SK-N-MC (cell line): ENCODE measurements around the gene RTN4RL2.

ENCODE experiments used
- DNase-seq: peaks from one replicate; pipeline ENCODE4 v3.0.0-alpha.2; 2011; ENCODE audit warnings: low read depth, low spot score
- H3K27ac ChIP-seq: fragments of 200-600 bp; sonication (generic); 2 replicates; pipeline ENCODE4 v1.5.1; 2016; ENCODE audit warnings: mixed run types
- H3K36me3 ChIP-seq: fragments of 200-600 bp; sonication (generic); 2 replicates; pipeline ENCODE4 v1.6.1; 2017; ENCODE audit warnings: antibody characterized with exemption, low read length, mixed read lengths; ENCODE audit not compliant: insufficient read depth
- H3K4me3 ChIP-seq: fragments of 200-600 bp; sonication (generic); 2 replicates; pipeline ENCODE4 v1.5.1; 2016
- H3K9ac ChIP-seq: fragments of 200-600 bp; sonication (generic); 2 replicates; pipeline ENCODE4 v1.8.0; 2017; ENCODE audit warnings: mixed run types, mixed read lengths; ENCODE audit not compliant: insufficient read length
- H3K9me3 ChIP-seq: fragments of 200-600 bp; sonication (generic); 2 replicates; pipeline ENCODE4 v1.6.1; 2017; ENCODE audit warnings: low read depth, mild to moderate bottlenecking, antibody characterized with exemption, low read length, moderate library complexity, mixed read lengths
- EZH2 ChIP-seq: fragments of 200-600 bp; sonication (generic); IDR thresholded peaks from one replicate; pipeline ENCODE4 v1.6.1; 2017; ENCODE audit warnings: antibody characterized with exemption
- FOXP2 ChIP-seq: optimal IDR thresholded peaks from 2 replicates; pipeline ENCODE3; 2011; ENCODE audit warnings: mild to moderate bottlenecking, moderate library complexity; ENCODE audit not compliant: insufficient read depth; ENCODE audit errors: extremely low read length, control extremely low read depth
- POLR2AphosphoS5 ChIP-seq: IDR thresholded peaks from 2 replicates; pipeline ENCODE4 v1.6.1; 2012; ENCODE audit warnings: mild to moderate bottlenecking, low read depth, low read length, borderline replicate concordance

Gene RTN4RL2

GRCh38 chr11:57421805-57422204 is 38.5 kb upstream of the RTN4RL2 start:
- TF ChIP-seq FOXP2 (no peak), POLR2AphosphoS5 (no peak), EZH2 (no peak)
- DNase-seq, result no peak
- Histone ChIP-seq H3K36me3 (no peaks in the 10 kb centered on the region), H3K9ac (no peak overlapping the region), H3K4me3 (no peak overlapping the region), H3K27ac (no peak overlapping the region), H3K9me3 (no peaks in the 10 kb centered on the region)

DNA sequence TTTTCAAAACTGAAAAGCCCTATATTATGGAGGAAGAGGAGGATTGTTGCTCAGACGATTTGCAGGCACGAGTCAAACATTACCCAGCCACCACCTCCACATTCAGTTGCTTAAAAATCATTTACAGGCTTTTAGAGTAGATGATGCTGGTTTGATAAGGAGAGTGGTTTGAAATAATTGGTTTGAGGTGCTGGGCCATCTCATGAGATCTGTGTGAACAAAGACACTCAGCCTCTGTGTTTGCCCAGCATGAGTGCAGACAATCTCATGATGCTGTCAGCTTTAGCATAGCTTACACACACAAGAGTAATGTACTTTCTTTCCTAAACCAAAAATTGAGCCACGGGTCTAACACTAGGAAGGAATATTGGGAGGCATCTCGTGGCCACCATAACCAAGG is 37.7 kb upstream of the RTN4RL2 start:
- Histone ChIP-seq H3K9ac (no peak overlapping the region), H3K36me3 (no peaks in the 10 kb centered on the region), H3K4me3 (no peak overlapping the region), H3K27ac (no peak overlapping the region), H3K9me3 (no peaks in the 10 kb centered on the region)
- TF ChIP-seq FOXP2, result no peak
- no peak for TF ChIP-seq POLR2AphosphoS5
- no peak for TF ChIP-seq EZH2
- no peak for DNase-seq

DNA sequence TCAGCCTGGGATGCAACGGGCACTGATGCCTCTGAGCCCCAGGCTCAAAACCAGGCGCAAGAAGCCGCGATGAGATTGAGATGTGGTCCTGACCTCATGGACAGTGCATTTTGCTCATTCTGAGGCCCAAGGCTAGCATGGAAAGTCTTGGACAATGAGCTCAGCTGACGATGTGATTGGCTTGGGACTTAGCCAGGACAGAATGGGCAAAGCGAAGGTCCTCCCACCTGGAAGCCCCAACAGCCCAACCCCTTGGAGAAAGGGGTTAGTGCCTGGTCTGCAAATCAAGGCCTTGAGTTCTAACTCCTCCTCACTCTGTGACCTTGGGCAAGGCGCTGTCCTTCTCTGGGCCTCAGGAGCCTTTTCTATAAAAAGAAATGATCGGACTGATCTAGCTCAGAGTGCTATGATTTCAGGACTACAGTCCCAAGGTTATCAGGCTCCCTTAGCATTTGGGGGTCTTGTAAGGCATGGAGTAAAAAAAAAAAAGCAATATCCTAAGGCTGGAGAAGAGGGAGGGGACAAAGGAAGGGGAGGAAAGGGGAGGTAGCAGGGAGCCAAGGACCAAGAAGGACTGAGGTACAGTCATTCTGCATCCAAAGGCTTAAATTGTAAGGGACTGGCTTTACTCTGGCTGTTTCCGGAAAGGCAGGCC is 36.1 kb upstream of the RTN4RL2 start:
- Histone ChIP-seq H3K4me3 (0 out of 2 replicates have a peak overlapping the region, but pooled peaks have one; percentile 31), H3K27ac (no peak overlapping the region), H3K9me3 (no peaks in the 10 kb centered on the region), H3K36me3 (no peaks in the 10 kb centered on the region), H3K9ac (no peak overlapping the region)
- DNase-seq, result no peak
- TF ChIP-seq POLR2AphosphoS5, result no peak
- no peak for TF ChIP-seq EZH2
- TF ChIP-seq FOXP2, result no peak

DNA sequence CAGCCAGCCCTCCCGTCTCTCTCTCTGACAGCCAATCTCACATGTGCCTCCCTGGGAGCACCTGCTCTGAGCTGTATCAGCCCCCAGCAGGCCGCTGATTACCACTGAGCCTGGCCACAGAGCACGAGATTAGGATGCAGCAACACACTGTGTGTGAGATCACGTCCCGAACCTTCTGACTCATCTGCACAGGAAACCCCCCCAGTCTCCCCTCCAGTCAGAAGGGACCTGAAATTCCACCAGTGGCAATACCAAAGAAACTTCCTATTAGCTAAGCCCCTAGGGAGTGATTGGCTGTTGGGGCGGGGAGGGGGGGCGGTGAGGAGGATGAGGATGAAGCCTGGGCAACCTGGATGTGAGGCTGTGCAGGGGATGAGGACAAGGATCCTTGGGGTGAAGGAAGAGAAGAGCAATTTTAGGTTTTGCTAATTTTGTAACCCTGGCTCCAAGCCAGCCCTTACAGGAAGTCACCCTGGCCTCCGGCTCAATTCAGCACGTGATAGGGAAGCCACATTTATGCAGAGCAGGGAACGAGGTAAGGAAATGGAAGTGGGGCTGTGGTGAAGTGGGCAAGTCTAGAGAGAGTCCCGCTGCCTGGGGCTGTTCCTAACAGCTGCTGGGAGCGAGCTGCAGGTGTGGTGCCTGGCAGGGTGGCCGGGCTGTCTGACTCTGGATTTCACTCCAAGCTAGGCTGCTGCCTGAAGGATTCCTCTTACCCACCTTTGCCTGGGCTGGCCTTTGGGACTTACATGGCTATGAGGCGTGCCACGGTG is 35.4 kb upstream of the RTN4RL2 start:
- Histone ChIP-seq H3K4me3 (peak overlapping the region; percentile 31; the same call in 1 of the 2 replicates), H3K27ac (no peak overlapping the region), H3K9ac (no peak overlapping the region), H3K36me3 (no peaks in the 10 kb centered on the region), H3K9me3 (no peaks in the 10 kb centered on the region)
- DNase-seq, result peak; percentile 89
- TF ChIP-seq EZH2, result no peak
- TF ChIP-seq POLR2AphosphoS5, result peak; percentile 55; the same call in 1 of the 2 replicates
- peak; percentile 17 for TF ChIP-seq FOXP2

GRCh38 chr11:57425565-57426438 is 34.5 kb upstream of the RTN4RL2 start:
- DNase-seq, result no peak
- no peak overlapping the region for H3K9ac ChIP-seq
- peak overlapping the region; percentile 31; the same call in 1 of the 2 replicates for H3K4me3 ChIP-seq
- H3K27ac ChIP-seq, result no peak overlapping the region
- H3K9me3 ChIP-seq, result no peaks in the 10 kb centered on the region
- no peak for TF ChIP-seq FOXP2
- TF ChIP-seq POLR2AphosphoS5, result no peak
- no peak for TF ChIP-seq EZH2
- no peaks in the 10 kb centered on the region for H3K36me3 ChIP-seq

DNA sequence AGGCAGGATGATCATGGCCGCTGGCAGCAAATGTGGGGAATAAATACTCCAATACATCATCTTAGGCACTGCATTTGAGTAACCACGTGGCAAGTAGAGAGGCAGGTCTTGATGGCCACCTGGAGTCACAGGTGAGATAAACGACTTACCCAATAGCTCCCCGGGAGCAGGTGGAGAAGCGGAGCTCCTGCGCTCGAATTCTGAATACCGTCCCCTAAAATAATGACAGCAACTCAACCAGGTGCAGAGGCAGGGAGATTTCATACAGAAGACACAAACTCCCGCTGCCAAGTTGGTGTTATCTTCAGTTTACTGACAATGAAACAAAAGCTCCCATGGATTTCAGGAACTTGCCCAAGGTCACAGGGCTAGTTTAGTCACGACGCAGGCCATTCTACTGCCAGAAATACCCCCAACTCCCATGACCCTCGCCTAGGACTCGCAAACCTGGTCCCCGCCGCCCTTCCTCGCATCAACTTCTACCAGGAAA is 33.8 kb upstream of the RTN4RL2 start:
- Histone ChIP-seq H3K9me3 (no peaks in the 10 kb centered on the region), H3K36me3 (no peaks in the 10 kb centered on the region), H3K4me3 (peak overlapping the region; percentile 36; the same call in 1 of the 2 replicates), H3K9ac (no peak overlapping the region), H3K27ac (no peak overlapping the region)
- TF ChIP-seq FOXP2 (no peak), POLR2AphosphoS5 (no peak), EZH2 (no peak)
- no peak for DNase-seq

GRCh38 chr11:57426929-57427726 is 33.2 kb upstream of the RTN4RL2 start, which contains the start of gene SLC43A3:
SLC43A3 (minus strand) TSS chr11:57427121; CDS start chr11:57426172, 949 bp downstream.
- no peak for DNase-seq
- Histone ChIP-seq H3K9me3 (no peaks in the 10 kb centered on the region), H3K36me3 (no peaks in the 10 kb centered on the region), H3K4me3 (peak within 1 kb of the TSS; percentile 36; the same call in 1 of the 2 replicates), H3K9ac (no peak within 1 kb of the TSS), H3K27ac (no peak within 1 kb of the TSS)
- no peak for TF ChIP-seq EZH2
- TF ChIP-seq POLR2AphosphoS5, result 0 out of 2 replicates have a peak, but pooled peaks have one; percentile 18
- TF ChIP-seq FOXP2, result no peak
